HG02642 (cell line): ENCODE measurements around the gene MRPL47.

Experiments used
- ATAC-seq: cut with Tn5 transposase; IDR thresholded peaks from one replicate; pipeline ENCODE4 v1.9.1; 2021; ENCODE audit warnings: mild to moderate bottlenecking; ENCODE audit not compliant: unreplicated experiment, poor library complexity

Gene MRPL47

DNA sequence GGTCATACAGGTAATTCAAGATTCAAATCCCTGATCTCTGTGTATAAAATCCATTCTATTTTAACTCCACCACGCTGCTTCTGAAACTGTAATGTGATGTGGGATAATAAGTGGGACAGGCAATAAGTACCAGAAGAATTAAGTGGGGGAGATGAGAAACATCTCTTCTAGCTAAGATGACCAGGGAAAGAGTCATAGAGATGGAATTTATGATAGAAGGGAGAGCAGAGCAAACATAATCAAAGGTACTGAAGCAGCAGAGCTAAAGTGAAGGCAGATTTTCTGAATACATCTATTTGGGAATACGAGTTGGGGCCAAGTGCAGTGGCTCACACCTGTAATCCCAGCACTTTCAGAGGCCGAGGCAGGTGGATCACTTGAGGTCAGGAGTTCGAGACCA, 4.9 kb downstream of the MRPL47 start:
- ATAC-seq: no peak

DNA sequence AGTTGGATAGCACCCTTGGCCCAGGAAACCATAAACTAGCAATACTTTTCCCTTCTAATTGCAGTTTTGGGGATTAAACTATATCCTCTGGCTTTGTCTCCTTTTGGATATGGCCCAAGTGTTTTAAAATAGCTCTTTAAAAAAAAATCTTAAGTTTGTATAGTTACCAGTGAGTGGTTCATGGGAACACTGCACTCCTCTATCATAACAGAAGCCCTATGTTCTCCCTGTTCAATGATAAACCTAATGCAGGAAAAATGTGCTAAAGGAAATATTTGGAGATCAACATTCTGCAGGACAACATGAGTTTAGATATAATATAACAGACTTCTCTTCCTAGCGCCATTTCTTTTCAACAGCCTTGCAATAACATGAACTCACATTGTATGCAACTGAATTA, 13.1 kb downstream of the MRPL47 start:
- ATAC-seq: no peak

DNA sequence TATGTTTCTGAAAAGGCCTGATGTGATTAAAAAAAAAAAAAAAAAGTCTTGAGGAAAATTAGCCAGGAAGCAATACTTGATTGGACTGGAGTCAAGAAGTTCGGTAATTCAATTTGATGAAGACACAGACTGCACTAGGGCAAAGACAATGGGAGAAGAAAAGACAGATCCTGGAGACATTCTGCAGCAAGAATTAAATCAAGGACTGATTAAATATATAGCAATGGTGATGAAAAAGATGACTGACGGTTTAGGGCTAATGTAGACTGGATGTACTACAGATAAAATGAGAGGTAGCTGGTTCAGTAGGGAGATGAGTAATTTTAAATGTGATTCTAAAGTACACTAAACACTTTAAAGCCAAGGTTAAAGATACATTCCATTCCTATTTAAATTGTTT, 13.8 kb downstream of the MRPL47 start:
- no peak for ATAC-seq

DNA sequence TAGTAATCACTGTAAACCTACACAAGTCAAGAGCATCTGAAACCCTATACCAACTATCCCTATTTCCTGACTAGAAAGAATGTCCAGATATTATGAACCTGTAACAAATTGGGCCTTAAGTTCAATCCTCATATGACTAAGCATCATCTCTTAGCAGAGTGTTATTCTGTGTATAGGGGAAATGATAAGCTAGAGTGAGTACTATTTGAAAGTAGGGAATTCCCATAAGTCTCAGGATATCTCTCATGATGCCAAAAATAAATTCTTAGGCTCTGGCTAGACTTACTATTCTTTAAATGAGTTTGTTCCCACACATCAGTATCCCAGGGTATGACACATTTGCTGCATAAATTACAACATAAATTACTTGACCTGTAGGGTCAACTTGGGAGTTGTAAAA, 15.3 kb downstream of the MRPL47 start:
- no peak for ATAC-seq

DNA sequence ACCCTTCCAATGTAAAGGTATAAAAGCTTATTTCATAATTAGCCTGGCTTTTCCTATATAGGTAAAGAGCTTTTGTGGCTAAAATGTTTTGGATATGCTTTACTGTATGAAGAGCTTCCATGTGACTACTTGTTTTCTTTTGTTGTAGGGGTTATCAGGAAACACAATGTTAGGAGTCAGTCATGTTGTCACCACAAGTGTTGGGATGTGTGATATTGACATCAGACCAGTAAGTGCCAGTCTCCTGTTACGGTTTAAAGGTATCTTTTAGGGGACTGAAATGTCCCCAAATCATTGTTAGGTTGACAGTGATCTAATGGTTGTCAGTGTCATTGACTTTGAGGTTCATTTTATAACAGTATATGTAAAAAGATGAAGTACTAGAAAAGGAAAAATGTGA, 23.4 kb downstream of the MRPL47 start:
- ATAC-seq: no peak

DNA sequence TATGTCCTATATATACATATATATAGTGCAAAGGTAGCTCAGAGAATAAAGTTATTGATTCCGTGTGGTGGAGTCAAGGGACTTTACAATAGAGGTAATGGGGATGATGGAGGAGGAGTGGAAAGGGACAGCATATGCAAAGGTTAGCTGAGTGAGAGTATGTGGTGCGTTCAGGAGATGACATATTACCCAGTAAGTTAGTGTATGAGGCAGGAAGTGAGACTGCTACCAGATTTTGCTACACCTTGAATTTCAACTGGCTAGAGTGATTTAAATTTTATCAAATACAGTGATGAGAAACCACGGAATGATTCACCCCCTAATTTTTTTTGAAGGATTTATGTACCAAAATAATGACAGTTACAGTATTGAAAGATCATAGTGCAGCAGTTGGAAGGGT, 38.9 kb downstream of the MRPL47 start:
- no peak for ATAC-seq

DNA sequence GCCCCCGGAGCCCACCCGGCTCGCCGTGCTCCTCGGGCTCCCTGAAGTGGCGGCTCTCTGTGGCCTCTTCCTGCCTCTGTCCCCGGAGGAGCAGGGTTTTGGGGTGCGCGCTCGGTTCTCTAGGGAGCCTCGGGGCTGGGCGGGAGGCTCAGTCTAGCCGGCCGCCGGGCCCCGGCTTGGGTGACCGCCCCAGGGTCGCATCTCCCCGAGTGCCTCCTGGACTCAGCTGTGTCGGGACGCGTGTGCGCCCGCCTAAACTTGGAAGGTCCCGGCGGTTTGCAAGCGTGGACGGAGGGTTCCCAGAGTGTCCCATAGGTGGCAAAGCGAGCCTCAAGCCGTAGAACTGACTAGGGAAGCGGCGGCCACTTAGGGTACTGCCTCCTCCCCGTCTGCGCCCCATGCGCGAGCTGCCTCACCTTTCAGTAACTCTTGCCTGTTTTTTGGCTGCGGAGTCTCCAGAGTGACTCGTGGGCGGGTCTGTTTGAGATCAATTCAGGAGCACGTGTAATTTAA, 41.1 kb downstream of the MRPL47 start:
- ATAC-seq: peak; percentile 54

DNA sequence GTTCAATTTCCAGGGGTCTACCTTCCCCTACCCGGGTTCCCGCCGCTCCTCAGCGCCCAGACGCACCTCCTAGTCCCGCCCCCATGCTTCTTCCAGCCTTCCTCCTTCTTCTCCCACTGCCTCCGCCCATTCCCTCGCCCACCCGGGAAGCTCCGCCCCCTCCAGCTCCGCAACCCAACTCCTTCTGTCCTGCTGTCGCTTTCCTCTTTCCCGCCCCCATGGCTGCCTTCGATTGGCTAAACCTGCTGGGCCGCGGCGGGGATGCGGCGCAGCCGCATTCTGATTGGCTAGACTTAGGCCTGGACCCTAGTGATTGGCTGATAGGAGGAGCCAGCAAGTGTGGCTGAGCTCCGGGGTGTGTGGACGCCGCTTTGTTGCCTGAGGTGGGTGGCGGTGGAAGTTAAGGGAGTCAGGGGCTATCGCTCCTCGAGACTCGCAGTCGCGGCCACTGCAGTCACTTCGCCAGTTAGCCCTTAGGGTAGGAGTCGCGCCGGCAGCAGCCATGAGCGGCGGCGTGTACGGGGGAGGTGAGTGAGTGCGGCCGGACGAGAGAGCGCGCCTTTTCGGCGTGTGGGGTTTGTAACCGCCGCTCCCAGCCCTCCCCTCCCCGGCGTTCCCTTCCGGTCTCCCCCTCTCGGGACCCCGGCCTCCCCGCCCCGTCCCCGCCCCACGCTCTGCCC, 41.7 kb downstream of the MRPL47 start, which contains the start of gene ACTL6A:
Gene ACTL6A, plus strand, starts transcription at position 336 of the 680 bp plus-strand sequence. Its CDS starts 167 bp downstream, at position 503.
- peak; percentile 97 for ATAC-seq

DNA sequence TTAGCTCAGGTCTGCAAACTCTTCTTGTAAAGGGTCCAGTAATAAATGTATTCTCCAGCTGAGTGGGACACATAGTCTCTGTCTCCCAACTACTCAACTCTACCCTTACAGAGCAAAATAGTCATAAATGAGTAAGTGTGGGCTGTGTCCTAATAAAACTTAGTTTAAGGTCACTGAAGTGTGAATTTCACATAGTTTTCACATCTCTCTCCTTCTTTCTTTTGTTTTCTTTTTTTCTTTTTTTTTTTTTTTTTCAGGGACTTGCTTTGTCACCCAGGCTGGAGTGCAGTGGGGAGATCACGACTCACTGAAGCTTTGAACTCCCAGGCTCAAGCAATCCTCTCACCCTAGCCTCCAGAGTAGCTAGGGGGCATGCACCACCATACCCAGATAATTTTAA, 43.6 kb downstream of the MRPL47 start:
- ATAC-seq: no peak

DNA sequence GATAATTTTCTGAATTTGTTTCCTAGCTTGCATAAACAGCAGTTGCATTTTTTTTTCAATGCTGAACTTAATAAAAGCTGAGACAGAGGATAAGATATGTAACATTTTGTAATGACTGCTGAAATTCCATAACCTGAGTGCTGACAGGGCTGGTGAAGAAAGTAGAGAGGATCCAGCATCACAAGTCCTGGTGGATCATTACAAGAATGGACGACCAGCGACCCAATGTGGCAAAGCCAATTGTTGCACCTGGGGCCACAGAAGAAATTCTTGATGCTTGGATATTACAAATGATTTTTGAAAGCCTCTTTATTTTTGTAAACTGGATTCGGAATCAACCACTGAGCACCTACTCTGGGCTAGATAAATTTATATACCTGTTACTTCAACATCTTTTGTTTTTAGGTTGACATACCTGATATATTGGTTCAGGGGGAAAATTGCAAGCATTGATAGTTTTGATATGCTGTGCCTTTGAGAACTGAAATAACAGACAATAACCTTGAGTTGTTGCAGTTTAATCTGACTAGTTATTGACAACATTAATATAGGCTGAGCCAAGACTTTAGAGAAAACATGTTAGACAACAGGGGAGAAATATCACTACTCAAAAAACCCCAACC, 45.6 kb downstream of the MRPL47 start:
- ATAC-seq: no peak

DNA sequence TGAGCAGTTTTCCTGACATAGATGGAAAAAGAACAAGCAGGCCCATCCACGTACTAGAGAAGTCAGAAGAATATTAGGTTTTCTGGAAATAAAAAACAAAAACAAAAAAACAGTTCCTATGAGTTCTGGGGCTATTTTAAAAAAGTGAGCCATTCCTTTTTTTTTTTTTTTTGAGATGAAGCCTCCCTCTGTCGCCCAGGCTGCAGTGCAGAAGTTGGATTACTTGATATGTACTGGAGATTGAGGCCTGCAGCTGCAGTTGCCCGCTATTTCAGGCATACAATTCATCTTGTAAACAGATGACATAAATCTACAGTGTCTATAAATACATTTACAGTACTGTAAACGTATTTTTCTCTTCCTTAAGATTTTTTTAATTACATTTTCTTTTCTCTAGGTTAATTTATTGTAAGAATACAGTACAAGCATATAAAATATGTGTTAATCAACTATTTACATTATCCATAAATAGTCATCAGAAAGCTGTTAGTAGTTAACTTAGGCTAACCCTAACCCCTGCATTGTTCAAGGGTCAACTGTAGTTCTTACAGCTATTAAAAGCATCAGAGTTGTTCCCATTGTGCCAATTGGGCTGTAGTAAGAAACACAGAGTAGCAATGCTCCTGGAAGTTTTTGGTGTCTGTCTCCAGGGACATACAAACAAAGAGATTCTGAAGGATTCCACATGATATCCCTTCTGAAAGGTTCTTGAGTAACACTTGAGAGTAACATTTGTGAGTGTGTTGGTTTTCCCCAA, 52.9 kb downstream of the MRPL47 start:
- ATAC-seq: no peak

DNA sequence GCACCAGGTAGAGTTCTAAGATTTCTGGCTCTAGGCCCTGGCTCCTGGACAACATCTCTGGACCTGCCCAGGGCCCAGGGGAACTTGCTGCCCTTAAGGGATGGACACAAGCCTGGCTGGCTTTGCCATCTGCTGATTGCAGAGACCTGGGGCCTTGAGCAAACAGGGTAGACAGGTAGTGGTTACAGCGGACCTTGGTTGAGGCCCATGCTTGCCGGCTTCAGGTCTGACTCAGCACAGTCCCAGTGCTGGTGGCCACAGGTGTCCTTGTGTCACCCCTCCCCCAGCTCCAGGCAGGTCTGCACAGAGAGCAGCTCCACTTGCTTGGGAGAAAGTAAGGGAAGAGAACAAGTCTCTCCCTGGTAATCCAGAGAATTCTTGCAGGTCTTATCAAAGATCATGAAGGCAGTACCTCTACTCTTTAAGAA, 57.6 kb downstream of the MRPL47 start:
- no peak for ATAC-seq

DNA sequence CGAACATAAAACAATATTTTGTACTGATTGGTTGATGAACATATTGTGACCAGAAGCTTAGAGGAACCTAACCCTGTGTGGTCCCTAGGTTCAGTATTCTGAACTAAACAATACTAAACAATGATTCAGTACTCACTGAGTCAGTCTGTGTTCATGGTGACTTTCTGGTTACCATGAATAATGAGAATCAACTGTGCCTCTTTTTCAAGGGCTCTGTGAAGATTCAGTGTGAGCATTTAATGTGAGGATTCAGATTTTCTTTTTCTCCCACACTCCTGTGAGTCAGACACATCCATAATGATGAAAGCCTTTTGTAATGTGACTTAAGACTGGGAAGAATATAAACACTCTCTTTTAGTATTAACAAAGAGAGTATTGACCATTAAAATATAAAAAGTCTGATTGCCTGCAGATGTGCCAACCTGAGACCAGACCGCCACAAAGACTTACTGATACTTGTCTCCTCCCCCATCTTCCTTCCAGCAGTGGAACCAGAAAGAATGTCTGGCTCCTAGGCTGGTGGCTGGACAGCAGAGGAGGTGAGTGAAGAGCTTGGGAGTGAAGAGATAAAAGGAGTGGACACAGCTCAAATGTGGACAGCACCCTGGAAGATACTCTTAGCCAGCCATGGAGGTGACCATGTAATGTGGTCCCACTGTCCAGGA, 59.3 kb downstream of the MRPL47 start:
- ATAC-seq: no peak

DNA sequence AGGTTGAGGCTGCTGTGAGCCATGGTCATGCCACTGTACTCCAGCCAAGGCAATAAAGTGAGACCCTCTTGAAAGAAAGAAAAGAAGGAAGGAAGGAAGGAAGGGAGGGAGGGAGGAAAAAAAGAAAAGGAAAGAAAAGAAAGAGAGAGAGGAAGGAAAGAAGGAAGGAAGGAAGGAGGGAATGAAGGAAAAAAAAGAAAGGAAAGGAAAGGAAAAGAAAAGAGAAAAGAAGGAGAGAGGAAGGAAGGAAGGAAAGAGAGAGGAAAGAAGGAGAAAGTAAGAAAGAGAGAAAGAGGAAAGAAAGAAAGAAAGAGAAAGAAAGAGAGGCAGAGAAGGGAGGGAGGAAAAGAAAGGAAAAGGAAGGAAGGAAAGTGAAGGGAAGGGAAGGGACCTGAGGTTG, 62.1 kb downstream of the MRPL47 start:
- ATAC-seq: no peak

DNA sequence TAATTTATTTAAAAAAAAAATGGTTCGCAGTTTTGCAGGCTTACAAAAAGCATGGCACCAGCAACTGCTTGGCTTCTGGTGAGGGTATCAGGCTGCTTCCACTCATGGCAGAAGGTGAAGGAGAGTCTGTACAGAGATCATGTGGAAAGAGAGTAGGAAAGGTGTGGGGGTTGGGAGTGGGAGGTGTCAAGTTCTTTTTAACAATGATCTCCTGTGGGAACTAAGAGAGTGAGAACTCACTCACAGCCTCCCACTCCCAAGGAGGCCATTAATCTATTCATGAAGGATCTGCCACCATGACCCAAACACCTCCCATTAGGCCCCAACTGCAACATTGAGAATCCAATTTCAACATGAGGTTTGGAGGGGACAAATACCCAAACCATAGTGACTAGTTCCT, 62.8 kb downstream of the MRPL47 start:
- ATAC-seq: no peak

DNA sequence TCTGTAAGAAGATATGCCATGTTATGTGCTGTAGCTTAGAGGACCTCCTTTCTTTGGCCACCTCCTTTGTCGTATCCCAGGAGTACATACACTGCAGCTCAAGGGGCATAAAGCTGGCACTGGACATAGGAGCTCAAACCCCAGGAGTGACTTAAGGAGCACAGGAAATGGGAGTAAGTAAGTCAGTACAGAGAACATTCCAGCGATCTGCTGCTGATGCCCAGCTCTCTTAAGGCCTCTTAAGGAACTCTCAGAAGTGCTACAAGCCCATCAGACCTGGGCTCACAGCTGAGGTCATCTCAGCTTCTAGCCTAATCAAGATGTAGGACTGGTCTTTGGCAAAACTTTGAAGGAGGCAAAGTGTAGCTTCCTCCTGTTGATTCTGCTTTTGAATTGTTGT, 63.3 kb downstream of the MRPL47 start:
- ATAC-seq: no peak
